ENCODE results near the gene BANF2. TPM values are rescaled to one million over a fixed set of nuclear protein-coding genes. Genes with fewer than 3 reads are reported as not detected.

The BANF2 gene
- total RNA-seq, 2 donors from 2014 or later = not detected

DNA sequence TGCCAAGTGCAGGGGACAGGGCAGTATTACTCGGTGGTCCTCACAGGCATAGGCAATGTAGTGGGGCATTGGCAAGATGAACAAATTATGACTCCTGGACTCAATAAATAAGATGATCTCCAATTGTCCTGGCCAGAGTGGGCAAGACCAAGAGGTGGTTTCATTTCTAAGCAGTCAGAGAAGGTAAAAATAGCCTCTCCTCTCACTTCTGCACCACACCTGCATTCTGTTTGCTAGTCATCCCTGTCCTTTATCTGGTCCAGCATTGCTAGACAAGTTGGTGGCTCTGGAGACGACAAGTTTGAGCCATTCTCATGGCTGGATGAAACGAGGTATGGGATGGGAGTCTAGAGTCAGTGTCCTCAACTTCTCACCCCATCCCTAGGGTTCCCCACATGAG is 83.0 kb downstream of the BANF2 start:
- no peaks in the 10 kb centered on the region for H3K4me1 ChIP-seq

DNA sequence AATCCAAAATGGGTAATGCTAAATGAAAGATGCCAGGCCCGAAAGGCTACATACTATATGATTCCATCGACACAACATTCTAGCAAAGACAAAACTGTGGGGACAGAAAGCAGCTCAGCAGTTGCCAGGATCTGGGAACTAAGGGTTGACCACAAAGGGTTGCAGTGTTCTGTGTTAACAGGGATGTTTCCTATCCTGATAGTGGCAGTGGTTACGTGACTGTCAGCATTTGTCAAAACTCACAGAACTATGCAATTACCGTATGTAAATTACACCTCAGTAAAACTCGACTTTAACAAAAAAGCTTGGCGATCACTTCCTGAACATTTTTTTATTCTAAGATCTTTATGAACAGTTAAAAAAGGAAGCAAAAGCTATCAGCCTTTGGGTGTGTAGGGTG is 83.9 kb downstream of the BANF2 start:
- Histone ChIP-seq H3K36me3 (no peaks in the 10 kb centered on the region), H3K4me3 (no peak overlapping the region), H3K4me1 (no peaks in the 10 kb centered on the region), H3K27ac (no peak overlapping the region), H3K9me3 (no peaks in the 10 kb centered on the region), H3K27me3 (no peaks in the 10 kb centered on the region)
- no peak for DNase-seq (ENCODE audit: low spot score)
- TF ChIP-seq, protein P1, sequence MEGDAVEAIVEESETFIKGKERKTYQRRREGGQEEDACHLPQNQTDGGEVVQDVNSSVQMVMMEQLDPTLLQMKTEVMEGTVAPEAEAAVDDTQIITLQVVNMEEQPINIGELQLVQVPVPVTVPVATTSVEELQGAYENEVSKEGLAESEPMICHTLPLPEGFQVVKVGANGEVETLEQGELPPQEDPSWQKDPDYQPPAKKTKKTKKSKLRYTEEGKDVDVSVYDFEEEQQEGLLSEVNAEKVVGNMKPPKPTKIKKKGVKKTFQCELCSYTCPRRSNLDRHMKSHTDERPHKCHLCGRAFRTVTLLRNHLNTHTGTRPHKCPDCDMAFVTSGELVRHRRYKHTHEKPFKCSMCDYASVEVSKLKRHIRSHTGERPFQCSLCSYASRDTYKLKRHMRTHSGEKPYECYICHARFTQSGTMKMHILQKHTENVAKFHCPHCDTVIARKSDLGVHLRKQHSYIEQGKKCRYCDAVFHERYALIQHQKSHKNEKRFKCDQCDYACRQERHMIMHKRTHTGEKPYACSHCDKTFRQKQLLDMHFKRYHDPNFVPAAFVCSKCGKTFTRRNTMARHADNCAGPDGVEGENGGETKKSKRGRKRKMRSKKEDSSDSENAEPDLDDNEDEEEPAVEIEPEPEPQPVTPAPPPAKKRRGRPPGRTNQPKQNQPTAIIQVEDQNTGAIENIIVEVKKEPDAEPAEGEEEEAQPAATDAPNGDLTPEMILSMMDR (IDR thresholded peaks at IDR 0.05) = no peak

More for the DNA sequence above, 83.0 kb downstream of the BANF2 start:
- DNase-seq (ENCODE audit: low spot score) = no peak
- Histone ChIP-seq H3K36me3 (no peaks in the 10 kb centered on the region), H3K9me3 (no peaks in the 10 kb centered on the region), H3K27me3 (no peaks in the 10 kb centered on the region), H3K27ac (no peak overlapping the region), H3K4me3 (no peak overlapping the region)
- TF ChIP-seq, protein P1 (IDR thresholded peaks at IDR 0.05) = no peak

DNA sequence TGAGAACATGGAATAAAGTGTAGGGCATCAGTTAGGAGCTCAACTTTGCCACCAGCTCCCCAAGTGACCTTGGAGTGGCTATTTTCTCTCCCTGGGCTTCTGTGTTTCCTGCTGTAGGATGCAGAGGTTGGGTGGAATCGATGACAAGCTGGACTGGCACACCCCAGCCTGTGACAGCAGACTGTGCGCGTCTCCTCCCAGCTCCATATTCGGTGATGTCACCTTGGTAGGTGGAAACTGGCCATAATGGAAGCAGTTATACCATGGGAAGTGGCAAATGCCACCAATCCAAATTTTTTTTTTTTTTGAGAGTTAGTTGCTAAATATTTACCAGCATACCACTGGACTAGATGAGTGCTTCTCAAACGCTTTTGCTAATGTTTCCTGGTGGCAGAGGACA is 85.2 kb downstream of the BANF2 start:
- Histone ChIP-seq H3K27ac (no peak overlapping the region), H3K9me3 (no peaks in the 10 kb centered on the region), H3K27me3 (no peaks in the 10 kb centered on the region), H3K4me3 (no peak overlapping the region), H3K4me1 (no peaks in the 10 kb centered on the region), H3K36me3 (no peaks in the 10 kb centered on the region)
- TF ChIP-seq, protein P1 (IDR thresholded peaks at IDR 0.05) = no peak
- DNase-seq (ENCODE audit: low spot score) = no peak

Other genes with a start within 250 kb of the BANF2 start
- 1 to 10 TPM in 1 of 2 donors, under 1 TPM in 1; 0.51 to 1.3 TPM for gene BFSP1, start 168.6 kb upstream of the BANF2 start, total RNA-seq
- gene DSTN, start 129.9 kb upstream of the BANF2 start, total RNA-seq = 100 to 1,000 TPM; 585 to 760 TPM
- gene RRBP1, start 17.7 kb upstream of the BANF2 start, total RNA-seq = 10 to 100 TPM; 52.0 to 57.7 TPM

All from right atrium auricular region (tissue), 2 donors.